Stomach (tissue), 4 donors: ENCODE results near the gene EIF5.

Experiments used
- CTCF ChIP-seq, 7 experiments: fragments of 450-650 bp in 4 of 7; fragments of 200-600 bp in 3 of 7; sonication (generic) in 3 of 7; IDR thresholded peaks; one replicate each; pipeline ENCODE4 v1.5.1; 2016 to 2019; ENCODE audit warnings: antibody characterized with exemption in 7 of 7, control low read depth in 2 of 7, mild to moderate bottlenecking in 1 of 7
- EP300 ChIP-seq: sonication (generic); formaldehyde crosslinking; IDR thresholded peaks from one replicate; pipeline ENCODE4 v1.6.1; 2017; ENCODE audit warnings: antibody characterized with exemption

DNA sequence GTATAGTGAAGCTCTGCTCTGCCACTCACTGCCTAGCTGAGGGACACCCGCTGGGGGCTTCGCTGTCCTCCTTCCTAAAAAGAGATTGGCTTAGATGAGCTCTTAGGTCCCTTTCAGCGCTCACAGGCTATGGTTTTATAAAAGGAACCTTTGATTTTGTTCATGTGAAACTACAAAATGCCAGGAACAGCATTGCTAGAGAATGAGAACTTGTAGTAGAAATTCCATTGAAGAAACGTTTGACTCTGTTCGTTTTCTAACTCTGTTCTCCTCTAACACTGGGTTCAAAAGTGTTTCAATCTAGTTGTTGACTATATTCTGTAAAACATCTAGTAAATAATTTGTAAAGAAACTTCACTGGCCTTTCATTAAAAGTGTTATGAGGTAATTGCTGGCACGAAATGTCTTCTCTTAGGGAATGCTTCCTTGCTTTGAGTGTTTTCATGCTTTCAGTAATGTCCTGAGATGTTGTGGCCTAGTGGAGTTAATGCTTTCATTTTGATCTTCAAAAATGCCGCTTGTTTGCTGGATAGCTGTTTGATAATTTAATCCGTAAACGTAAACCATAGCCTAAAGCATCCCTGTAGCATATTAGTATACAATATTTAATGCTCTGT, 52.8 kb downstream of the EIF5 start:
- TF ChIP-seq EP300 (no peak), CTCF (IDR thresholded peaks at IDR 0.05) (no peak)
